MM.1S (cell line): ENCODE data around the gene ULK4.

Experiments used
- DNase-seq: peaks from one replicate; pipeline ENCODE4 v3.0.0-alpha.2; 2015
- H2AFZ ChIP-seq: fragments of 300-600 bp; sonication (generic); 2 replicates; pipeline ENCODE4 v1.6.0; 2016; ENCODE audit warnings: antibody characterized with exemption, low read length
- H3F3A ChIP-seq: fragments of 300-600 bp; sonication (generic); 2 replicates; pipeline ENCODE4 v1.6.1; 2016; ENCODE audit warnings: mild to moderate bottlenecking, antibody characterized with exemption, low read length, moderate library complexity, mixed read lengths; ENCODE audit not compliant: insufficient read depth
- H3K27ac ChIP-seq: fragments of 300-600 bp; sonication (generic); 2 replicates; pipeline ENCODE4 v1.5.1; 2016; ENCODE audit warnings: mild to moderate bottlenecking, low read length
- H3K27me3 ChIP-seq: fragments of 300-600 bp; sonication (generic); replicated peaks from 2 replicates; pipeline ENCODE4 v1.6.0; 2016; ENCODE audit warnings: low read length; ENCODE audit not compliant: insufficient read depth
- H3K36me3 ChIP-seq: fragments of 300-600 bp; sonication (generic); replicated peaks from 2 replicates; pipeline ENCODE4 v1.6.1; 2016; ENCODE audit warnings: mild to moderate bottlenecking, low read length, mixed read lengths; ENCODE audit not compliant: insufficient read depth
- H3K4me1 ChIP-seq: fragments of 300-600 bp; sonication (generic); 2 replicates; pipeline ENCODE4 v1.6.1; 2016; ENCODE audit warnings: low read length, mixed read lengths
- H3K4me2 ChIP-seq: fragments of 300-600 bp; sonication (generic); 2 replicates; pipeline ENCODE4 v1.6.0; 2016; ENCODE audit warnings: low read depth, low read length
- H3K4me3 ChIP-seq: fragments of 300-600 bp; sonication (generic); 2 replicates; pipeline ENCODE4 v1.5.1; 2016; ENCODE audit warnings: low read length, mixed read lengths
- H3K79me2 ChIP-seq: fragments of 300-600 bp; sonication (generic); 2 replicates; pipeline ENCODE4 v1.6.1; 2016; ENCODE audit warnings: mixed run types, low read length, mixed read lengths
- H3K9ac ChIP-seq: fragments of 300-600 bp; sonication (generic); 2 replicates; pipeline ENCODE4 v1.6.1; 2016; ENCODE audit warnings: low read length, mixed read lengths
- H3K9me2 ChIP-seq: fragments of 300-600 bp; sonication (generic); replicated peaks from 2 replicates; pipeline ENCODE4 v1.6.1; 2016; ENCODE audit warnings: mild to moderate bottlenecking, low read length, mixed read lengths; ENCODE audit not compliant: insufficient read depth
- H3K9me3 ChIP-seq: fragments of 300-600 bp; sonication (generic); replicated peaks from 2 replicates; pipeline ENCODE4 v1.6.1; 2016; ENCODE audit warnings: mild to moderate bottlenecking, low read length, mixed read lengths; ENCODE audit not compliant: insufficient read depth
- H4K20me1 ChIP-seq: fragments of 300-600 bp; sonication (generic); 2 replicates; pipeline ENCODE4 v1.6.1; 2016; ENCODE audit warnings: mild to moderate bottlenecking, low read length, moderate library complexity, mixed read lengths; ENCODE audit not compliant: insufficient read depth
- EZH2 ChIP-seq: fragments of 300-600 bp; sonication (generic); optimal IDR thresholded peaks from 2 replicates; pipeline ENCODE3; 2017; ENCODE audit warnings: low read depth, mild to moderate bottlenecking, antibody characterized with exemption, low read length, mixed read lengths
- EZH2phosphoT487 ChIP-seq: fragments of 300-600 bp; sonication (generic); IDR thresholded peaks from 2 replicates; pipeline ENCODE4 v1.6.1; 2018; ENCODE audit warnings: antibody characterized with exemption, low read length
- TF ChIP-seq, protein P1 (sequence below): fragments of 300-600 bp; sonication (generic); IDR thresholded peaks from 2 replicates; pipeline ENCODE4 v1.5.1; 2016; ENCODE audit warnings: antibody characterized with exemption, low read length, mixed read lengths

Gene ULK4

DNA sequence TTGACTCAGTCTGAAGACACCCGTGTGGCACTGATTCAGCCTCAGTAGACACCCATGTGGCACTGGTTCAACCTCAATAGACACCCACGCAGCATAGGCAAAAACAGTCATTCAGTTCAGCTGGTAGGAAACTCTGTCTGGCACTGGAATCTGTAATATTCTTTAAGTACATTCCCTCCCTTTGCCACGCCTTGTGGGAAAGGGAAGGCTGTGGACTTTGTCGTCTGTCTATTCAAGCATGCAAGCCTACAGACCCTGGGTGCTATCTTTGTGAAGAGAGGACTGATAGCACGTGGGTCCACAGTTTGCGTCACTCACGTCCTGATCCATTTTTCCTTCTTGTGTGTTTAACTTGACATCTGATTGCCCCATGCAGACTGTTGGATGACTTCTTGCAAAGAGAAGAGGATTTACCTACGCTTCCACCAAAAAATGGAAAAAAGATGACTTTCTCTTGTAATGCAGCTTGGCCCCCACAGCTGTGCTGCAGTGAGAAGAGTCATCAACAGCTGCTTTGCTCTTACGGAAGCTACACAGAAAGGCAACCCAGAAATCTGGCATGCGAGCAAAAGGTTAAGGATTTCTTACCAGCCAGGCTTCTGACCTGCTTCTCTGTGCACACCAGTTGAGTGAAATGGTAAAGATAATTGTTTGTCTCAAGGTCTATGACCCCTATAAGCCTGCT, 278.1 kb downstream of the ULK4 start:
- Histone ChIP-seq H3K9me2 (no peaks in the 10 kb centered on the region), H3K4me3 (no peak overlapping the region), H3F3A (no peaks in the 10 kb centered on the region), H4K20me1 (no peaks in the 10 kb centered on the region), H3K4me2 (no peak overlapping the region), H3K27me3 (no peaks in the 10 kb centered on the region), H3K79me2 (no peaks in the 10 kb centered on the region), H3K36me3 (no peaks in the 10 kb centered on the region), H3K9me3 (no peaks in the 10 kb centered on the region), H3K9ac (no peak overlapping the region), H2AFZ (no peak overlapping the region), H3K27ac (no peak overlapping the region), H3K4me1 (no peaks in the 10 kb centered on the region)
- DNase-seq = no peak
- TF ChIP-seq, protein P1, sequence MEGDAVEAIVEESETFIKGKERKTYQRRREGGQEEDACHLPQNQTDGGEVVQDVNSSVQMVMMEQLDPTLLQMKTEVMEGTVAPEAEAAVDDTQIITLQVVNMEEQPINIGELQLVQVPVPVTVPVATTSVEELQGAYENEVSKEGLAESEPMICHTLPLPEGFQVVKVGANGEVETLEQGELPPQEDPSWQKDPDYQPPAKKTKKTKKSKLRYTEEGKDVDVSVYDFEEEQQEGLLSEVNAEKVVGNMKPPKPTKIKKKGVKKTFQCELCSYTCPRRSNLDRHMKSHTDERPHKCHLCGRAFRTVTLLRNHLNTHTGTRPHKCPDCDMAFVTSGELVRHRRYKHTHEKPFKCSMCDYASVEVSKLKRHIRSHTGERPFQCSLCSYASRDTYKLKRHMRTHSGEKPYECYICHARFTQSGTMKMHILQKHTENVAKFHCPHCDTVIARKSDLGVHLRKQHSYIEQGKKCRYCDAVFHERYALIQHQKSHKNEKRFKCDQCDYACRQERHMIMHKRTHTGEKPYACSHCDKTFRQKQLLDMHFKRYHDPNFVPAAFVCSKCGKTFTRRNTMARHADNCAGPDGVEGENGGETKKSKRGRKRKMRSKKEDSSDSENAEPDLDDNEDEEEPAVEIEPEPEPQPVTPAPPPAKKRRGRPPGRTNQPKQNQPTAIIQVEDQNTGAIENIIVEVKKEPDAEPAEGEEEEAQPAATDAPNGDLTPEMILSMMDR = no peak
- TF ChIP-seq EZH2phosphoT487 (no peak), EZH2 (no peak)

DNA sequence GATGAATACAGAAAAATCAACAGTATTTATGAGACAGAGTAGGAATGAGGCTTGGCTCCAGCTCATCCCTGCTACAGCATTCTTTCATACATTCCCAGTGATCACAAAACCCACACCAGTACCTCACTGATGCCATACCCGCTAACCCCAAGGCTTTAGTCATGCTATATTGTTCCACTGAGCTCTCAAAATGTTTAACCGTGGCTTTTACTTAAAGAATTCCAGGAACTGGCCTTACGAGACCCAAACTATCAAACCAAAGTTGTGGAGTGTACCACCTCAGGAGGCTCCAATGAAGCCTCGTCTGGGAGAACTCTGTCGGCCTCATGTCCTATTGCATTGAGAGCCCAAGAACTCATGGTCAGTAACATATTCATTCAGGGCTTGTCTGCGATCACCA, 278.9 kb downstream of the ULK4 start:
- Histone ChIP-seq H3K9me2 (no peaks in the 10 kb centered on the region), H3K9me3 (no peaks in the 10 kb centered on the region), H3K4me1 (no peaks in the 10 kb centered on the region), H3K4me3 (no peak overlapping the region), H2AFZ (no peak overlapping the region), H3K36me3 (no peaks in the 10 kb centered on the region), H3F3A (no peaks in the 10 kb centered on the region), H3K27me3 (no peaks in the 10 kb centered on the region), H3K9ac (no peak overlapping the region), H3K27ac (no peak overlapping the region), H3K79me2 (no peaks in the 10 kb centered on the region), H4K20me1 (no peaks in the 10 kb centered on the region), H3K4me2 (no peak overlapping the region)
- TF ChIP-seq, protein P1 = no peak
- TF ChIP-seq EZH2 (no peak), EZH2phosphoT487 (no peak)
- DNase-seq = no peak

GRCh38 chr3:41682382-41682781, 279.5 kb downstream of the ULK4 start:
- no peaks in the 10 kb centered on the region for H3K79me2 ChIP-seq
- no peaks in the 10 kb centered on the region for H3K4me1 ChIP-seq
- no peaks in the 10 kb centered on the region for H3F3A ChIP-seq
- H4K20me1 ChIP-seq = no peaks in the 10 kb centered on the region
- no peak overlapping the region for H3K27ac ChIP-seq
- no peak overlapping the region for H3K4me3 ChIP-seq
- no peak overlapping the region for H3K4me2 ChIP-seq
- H3K9me3 ChIP-seq = no peaks in the 10 kb centered on the region
- no peak overlapping the region for H2AFZ ChIP-seq
- H3K9ac ChIP-seq = no peak overlapping the region
- no peaks in the 10 kb centered on the region for H3K36me3 ChIP-seq
- DNase-seq = no peak
- no peaks in the 10 kb centered on the region for H3K27me3 ChIP-seq
- TF ChIP-seq EZH2phosphoT487 (no peak), EZH2 (no peak)
- TF ChIP-seq, protein P1 = no peak
- H3K9me2 ChIP-seq = no peaks in the 10 kb centered on the region
